Hepatocyte (in vitro differentiated cells): ENCODE measurements around the gene RYK.

ENCODE experiments used
- CTCF ChIP-seq: fragments of 200-600 bp; sonication (generic); IDR thresholded peaks from 2 replicates; pipeline ENCODE4 v1.5.1; 2016; ENCODE audit warnings: antibody characterized with exemption, mild to moderate bottlenecking; ENCODE audit not compliant: poor library complexity
- EZH2 ChIP-seq: fragments of 200-600 bp; sonication (generic); IDR thresholded peaks from 2 replicates; pipeline ENCODE4 v1.6.1; 2016; ENCODE audit warnings: antibody characterized with exemption, mild to moderate bottlenecking, borderline replicate concordance

GRCh38 chr3:134199240-134199639 is 51.4 kb downstream of the RYK start:
- TF ChIP-seq EZH2, result no peak
- no peak for TF ChIP-seq CTCF
